ENCODE results near the gene IFNL3. TPM values are rescaled to one million over a fixed set of nuclear protein-coding genes. Genes with fewer than 3 reads are reported as not detected.

Gene IFNL3
- total RNA-seq, 3 donors from 2014 or later (not counting 1 experiment from before 2014, with no cell fraction given): not detected

- no peak overlapping the region for H3K27ac ChIP-seq (ENCODE audit: low read length)
- ATAC-seq (no peak), DNase-seq (no peak)
- 88% methylated on average over 13 of the region's 13 CpGs for WGBS (ENCODE audit: insufficient coverage)
- no peaks in the 10 kb centered on the region for H3K9me3 ChIP-seq (ENCODE audit: control insufficient read depth, insufficient read depth, low read length)
- H3K27ac Mint-ChIP-seq: no peak overlapping the region
- no peaks in the 10 kb centered on the region for H3K4me1 Mint-ChIP-seq
- no peaks in the 10 kb centered on the region for H3K9me3 Mint-ChIP-seq
- no peaks in the 10 kb centered on the region for H3K27me3 ChIP-seq (ENCODE audit: control insufficient read depth, insufficient read depth, low read length)
- intact Hi-C loops (cut with micrococcal nuclease): loop anchor here (1.0 kb wide), 1 partner anchor 116 kb away; no protein-coding TSS in a partner anchor
- H3K4me3 Mint-ChIP-seq: no peak overlapping the region
- H3K36me3 Mint-ChIP-seq: no peaks in the 10 kb centered on the region
- TF ChIP-seq CTCF (IDR thresholded peaks at IDR 0.05): peak; percentile 2
- no peaks in the 10 kb centered on the region for H3K4me1 ChIP-seq (ENCODE audit: control insufficient read depth, insufficient read depth, low read length)
- no peaks in the 10 kb centered on the region for H3K36me3 ChIP-seq (ENCODE audit: control insufficient read depth, insufficient read depth, low read length)
- no peak overlapping the region for H3K4me3 ChIP-seq (ENCODE audit: low read length)
- peaks cover under 1 to 2% of the 10 kb centered on the region in 2 donors for H3K27me3 Mint-ChIP-seq (ENCODE audit: low read depth in 2 of 2)
These were observed 33.0 kb downstream of the IFNL3 start for GRCh38 chr19:39211731-39212374.

GRCh38 chr19:39209196-39209595, 35.6 kb downstream of the IFNL3 start:
- H3K36me3 Mint-ChIP-seq: no peaks in the 10 kb centered on the region
- H3K27me3 Mint-ChIP-seq (ENCODE audit: low read depth in 2 of 2): peaks cover 6 to 9% of the 10 kb centered on the region in 2 donors
- intact Hi-C loops (cut with micrococcal nuclease): no loop called here
- Histone ChIP-seq H3K27me3 (ENCODE audit: control insufficient read depth, insufficient read depth, low read length) (peaks cover 3% of the 10 kb centered on the region), H3K27ac (ENCODE audit: low read length) (no peak overlapping the region), H3K4me1 (ENCODE audit: control insufficient read depth, insufficient read depth, low read length) (no peaks in the 10 kb centered on the region), H3K4me3 (ENCODE audit: low read length) (no peak overlapping the region), H3K9me3 (ENCODE audit: control insufficient read depth, insufficient read depth, low read length) (no peaks in the 10 kb centered on the region), H3K36me3 (ENCODE audit: control insufficient read depth, insufficient read depth, low read length) (no peaks in the 10 kb centered on the region)
- ATAC-seq (no peak), DNase-seq (no peak)
- TF ChIP-seq CTCF (IDR thresholded peaks at IDR 0.05): no peak
- H3K4me1 Mint-ChIP-seq: no peaks in the 10 kb centered on the region
- 82% methylated on average over 7 of the region's 7 CpGs for WGBS (ENCODE audit: insufficient coverage)
- no peak overlapping the region for H3K4me3 Mint-ChIP-seq
- H3K27ac Mint-ChIP-seq: no peak overlapping the region
- no peaks in the 10 kb centered on the region for H3K9me3 Mint-ChIP-seq

GRCh38 chr19:39208175-39208795, 36.5 kb downstream of the IFNL3 start:
- Histone ChIP-seq H3K9me3 (ENCODE audit: control insufficient read depth, insufficient read depth, low read length) (no peaks in the 10 kb centered on the region), H3K27ac (ENCODE audit: low read length) (no peak overlapping the region), H3K27me3 (ENCODE audit: control insufficient read depth, insufficient read depth, low read length) (peaks cover 10% of the 10 kb centered on the region), H3K4me1 (ENCODE audit: control insufficient read depth, insufficient read depth, low read length) (no peaks in the 10 kb centered on the region), H3K36me3 (ENCODE audit: control insufficient read depth, insufficient read depth, low read length) (no peaks in the 10 kb centered on the region), H3K4me3 (ENCODE audit: low read length) (no peak overlapping the region)
- Mint-ChIP-seq H3K9me3 (no peaks in the 10 kb centered on the region), H3K27ac (no peak overlapping the region), H3K4me1 (no peaks in the 10 kb centered on the region), H3K36me3 (no peaks in the 10 kb centered on the region), H3K27me3 (ENCODE audit: low read depth in 2 of 2) (peaks cover 15% of the 10 kb centered on the region in 2 donors), H3K4me3 (no peak overlapping the region)
- WGBS (ENCODE audit: insufficient coverage): 86% methylated on average over 9 of the region's 9 CpGs
- ATAC-seq: no peak
- DNase-seq: no peak
- no peak for TF ChIP-seq CTCF (IDR thresholded peaks at IDR 0.05)
- intact Hi-C loops (cut with micrococcal nuclease): no loop called here

All from natural killer cell (primary cell).